IMR-90 (cell line): ENCODE results near the gene CDH16.

Experiments used
- CTCF ChIP-seq: conservative IDR thresholded peaks from 2 replicates; pipeline ENCODE4 v1.5.1; 2012; ENCODE audit warnings: mild to moderate bottlenecking, low read depth, low read length, improper control_type of control experiment
- MAFK ChIP-seq: IDR thresholded peaks from 2 replicates; pipeline ENCODE4 v1.6.1; 2012; ENCODE audit warnings: low read depth, low read length, improper control_type of control experiment
- POLR2A ChIP-seq: IDR thresholded peaks from 2 replicates; pipeline ENCODE4 v1.6.1; 2012; ENCODE audit warnings: mild to moderate bottlenecking, low read depth, low read length
- RAD21 ChIP-seq: IDR thresholded peaks from 2 replicates; pipeline ENCODE4 v1.6.1; 2012; ENCODE audit warnings: low read length, improper control_type of control experiment
- USF2 ChIP-seq: fragments of 150-350 bp; IDR thresholded peaks from 2 replicates; pipeline ENCODE4 v1.6.1; 2017; ENCODE audit warnings: mild to moderate bottlenecking, antibody characterized with exemption, low read length, low read depth

GRCh38 chr16:66931665-66932064 lies 13.0 kb upstream of the CDH16 start:
- TF ChIP-seq CTCF (no peak), RAD21 (no peak), USF2 (no peak), POLR2A (no peak), MAFK (no peak)
